HG03095 (cell line): ENCODE data around the gene FAM162A.
"Not testable (repeated sequence)": the region's sequence is repeated elsewhere in the genome, so short reads cannot be mapped to it uniquely, and the experiment has no call there.

ENCODE experiments used
- ATAC-seq: cut with Tn5 transposase; IDR thresholded peaks from one replicate; pipeline ENCODE4 v1.9.1; 2021; ENCODE audit warnings: moderate library complexity; ENCODE audit not compliant: unreplicated experiment

Gene FAM162A, protein sequence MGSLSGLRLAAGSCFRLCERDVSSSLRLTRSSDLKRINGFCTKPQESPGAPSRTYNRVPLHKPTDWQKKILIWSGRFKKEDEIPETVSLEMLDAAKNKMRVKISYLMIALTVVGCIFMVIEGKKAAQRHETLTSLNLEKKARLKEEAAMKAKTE

DNA sequence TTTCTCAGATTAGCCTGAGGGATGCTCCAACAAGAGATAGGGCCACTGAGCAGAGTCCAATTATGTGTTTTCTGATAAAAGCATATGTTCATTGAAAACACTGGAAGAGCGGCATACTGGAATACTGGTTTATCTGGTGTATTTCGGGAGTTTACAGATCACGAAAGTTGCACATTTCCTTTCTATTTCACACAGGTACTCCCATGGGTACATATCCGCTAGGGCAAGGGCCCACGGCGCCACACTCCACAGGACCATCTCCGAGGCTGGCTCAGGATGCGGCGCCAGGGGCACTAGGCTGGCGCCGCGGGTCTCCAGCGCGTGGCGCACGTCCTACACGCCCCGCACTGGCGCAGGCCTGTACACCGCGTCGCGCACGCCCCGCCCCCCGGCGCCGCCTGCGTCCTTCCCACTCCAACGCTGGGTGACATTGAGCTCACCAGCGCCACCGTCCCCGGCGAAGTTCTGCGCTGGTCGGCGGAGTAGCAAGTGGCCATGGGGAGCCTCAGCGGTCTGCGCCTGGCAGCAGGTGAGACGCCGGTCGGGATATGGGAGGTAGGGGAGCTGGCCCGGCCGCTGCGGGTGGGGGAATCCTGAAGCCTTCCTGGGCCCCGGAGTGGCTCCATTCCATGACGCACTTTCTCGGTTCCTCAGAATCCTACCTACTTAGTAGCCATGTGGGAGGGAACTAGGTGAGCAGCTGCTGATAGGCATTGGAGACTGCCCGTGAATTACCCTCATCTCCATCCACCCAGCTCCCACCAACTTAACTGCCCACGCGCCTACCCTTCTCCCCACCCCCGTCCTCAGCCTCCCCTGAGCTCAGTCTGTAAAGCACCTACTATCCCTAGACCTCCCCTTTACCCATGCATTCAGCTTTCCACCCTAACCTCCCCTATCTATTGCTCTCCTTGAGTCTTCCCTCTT is at the start of gene FAM162A:
Gene FAM162A (plus strand): TSS at position 412 of the 927 bp plus-strand sequence. CDS start 84 bp downstream, at position 496.
- peak; percentile 87 for ATAC-seq

DNA sequence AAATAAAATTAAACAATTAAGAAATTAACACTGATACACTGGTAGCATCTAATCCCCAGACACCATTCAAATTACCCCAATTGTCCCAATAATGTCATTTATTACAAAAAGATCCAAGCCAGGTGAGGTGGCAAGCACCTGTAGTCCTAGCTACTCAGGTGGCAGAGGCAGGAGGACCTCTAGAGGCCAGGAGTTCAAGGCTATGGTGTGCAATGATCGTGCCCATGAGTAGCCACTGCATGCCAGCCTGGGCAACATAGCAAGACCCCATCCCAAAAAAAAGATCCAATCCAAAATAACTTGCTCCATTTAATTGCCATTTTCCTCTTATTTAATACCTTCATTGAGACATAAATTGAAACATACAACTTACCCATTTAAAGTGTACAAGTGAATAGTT is 41.2 kb upstream of the FAM162A start:
- no peak for ATAC-seq

DNA sequence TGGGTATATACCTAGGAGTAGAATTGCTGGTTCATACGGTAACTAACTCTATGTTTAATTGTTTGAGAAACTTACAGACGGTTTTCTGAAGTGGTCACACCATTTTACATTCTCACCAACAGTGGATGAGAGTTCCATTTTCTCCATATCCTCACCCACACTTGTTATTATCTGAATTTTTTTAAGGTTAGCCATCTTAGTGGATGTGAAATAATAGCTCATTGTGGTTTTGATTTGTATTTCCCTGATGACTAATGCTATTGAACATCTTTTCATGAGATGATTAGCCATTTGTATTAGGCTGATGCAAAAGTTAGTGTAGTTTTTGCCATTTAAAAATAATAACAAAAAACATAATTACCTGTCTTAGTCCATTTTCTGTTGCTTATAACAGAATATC is 40.3 kb upstream of the FAM162A start:
- ATAC-seq, result no peak

DNA sequence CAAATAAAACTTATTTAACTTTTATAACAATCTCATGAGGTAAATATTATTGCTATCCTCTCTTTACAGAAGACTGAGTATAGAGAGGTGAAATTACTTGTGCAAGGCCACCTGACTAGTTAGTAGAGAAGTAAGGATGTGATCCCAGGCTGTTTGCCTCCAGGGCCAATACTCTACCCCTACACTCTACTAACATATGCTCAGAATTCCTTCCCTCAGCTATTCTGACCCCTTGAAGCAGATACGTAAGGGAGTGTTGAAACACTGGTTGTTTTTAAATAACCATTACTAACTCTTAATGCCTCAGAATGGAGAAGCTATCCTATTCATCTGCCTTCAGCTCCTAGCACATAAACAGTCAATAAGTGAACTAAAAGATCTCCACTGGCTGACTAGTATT is 34.8 kb upstream of the FAM162A start:
- no peak for ATAC-seq

DNA sequence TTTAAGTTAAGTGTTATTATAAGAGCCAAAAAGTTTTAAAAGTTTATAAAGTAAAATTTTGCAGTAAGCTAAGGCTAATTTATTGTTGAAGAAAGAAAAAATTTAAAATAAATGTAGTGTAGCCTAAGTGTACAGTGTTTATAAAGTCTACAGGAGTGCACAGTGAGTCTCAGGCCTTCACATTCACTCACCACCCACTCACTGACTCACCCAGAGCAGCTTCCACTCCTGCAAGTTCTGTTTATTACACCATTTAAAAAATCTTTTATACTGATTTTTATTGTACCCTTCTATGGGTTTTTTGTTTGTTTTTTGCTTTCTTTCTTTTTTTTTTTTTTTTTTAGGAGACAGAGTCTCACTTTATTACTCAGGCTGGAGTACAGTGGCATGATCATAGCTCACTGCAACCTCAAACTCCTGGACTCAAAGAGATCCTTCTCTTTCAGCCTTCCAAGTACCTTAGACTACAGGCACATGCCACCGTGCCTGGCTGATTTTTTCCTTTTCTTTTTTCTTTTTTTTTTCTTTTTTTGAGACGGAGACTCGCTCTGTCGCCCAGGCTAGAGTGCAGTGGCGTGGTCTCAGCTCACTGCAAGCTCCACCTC is 33.1 kb upstream of the FAM162A start:
- ATAC-seq, result no peak

DNA sequence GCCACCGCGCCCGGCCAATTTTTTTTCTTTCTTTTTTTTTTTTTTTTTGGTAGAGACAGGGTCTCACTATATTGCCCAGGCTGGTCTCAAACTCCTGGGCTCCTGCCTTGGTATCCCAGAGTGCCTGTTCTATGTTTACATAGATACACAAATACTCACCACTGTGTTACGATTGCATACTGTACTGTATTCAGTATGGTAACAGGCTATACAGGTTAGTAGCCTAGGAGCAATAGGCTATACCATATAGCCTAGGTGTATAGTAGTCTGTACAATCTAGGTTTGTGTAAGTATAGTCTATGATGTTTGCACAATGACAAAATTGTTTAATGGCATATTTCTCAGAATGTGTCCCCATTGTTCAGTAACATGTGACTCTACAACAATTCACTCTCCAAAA is 32.4 kb upstream of the FAM162A start:
- no peak for ATAC-seq

DNA sequence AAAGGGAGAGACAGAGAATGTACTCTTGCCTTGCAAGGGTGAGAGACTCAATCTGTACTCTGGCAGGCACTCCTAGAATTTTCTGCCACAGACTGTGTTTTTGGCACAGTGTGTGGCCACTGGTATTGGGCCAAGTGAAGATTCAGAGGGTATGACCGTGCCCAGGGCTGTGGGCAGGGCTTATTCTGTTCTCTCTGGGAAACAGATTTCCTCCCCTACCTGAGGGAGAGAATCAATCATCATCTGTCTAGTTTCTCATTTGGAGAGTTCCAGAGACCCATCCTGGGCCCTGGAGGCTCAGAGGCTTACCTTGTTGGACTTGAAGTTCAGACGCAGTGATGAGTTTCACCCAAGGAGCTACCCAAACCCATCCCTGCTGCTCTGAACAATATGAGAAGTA is 30.8 kb upstream of the FAM162A start:
- ATAC-seq, result no peak

DNA sequence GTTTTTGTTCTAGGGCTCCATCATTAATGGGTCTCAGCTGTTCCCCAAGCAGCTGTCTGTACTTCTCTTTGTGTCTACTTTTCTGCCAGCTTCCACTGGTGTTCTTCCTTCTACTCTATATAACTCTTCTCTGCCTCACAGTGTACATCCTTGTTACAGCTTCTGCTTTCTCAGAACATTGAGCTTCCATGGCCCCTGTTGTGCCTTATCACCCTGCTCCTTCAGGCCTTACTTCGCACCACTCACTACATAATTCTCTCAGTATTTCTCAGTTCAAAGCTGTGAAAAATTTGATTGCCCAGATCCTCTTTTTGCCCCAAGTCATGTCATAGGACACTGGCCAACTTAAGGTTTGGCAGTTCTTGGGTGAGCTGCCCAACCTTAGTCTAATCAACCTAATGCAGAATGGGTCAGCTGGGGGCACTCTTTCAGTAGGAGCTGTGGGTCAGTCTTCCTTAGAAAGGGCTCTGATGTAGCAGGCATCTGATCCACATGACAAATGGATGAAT is 30.0 kb upstream of the FAM162A start:
- ATAC-seq, result no peak

DNA sequence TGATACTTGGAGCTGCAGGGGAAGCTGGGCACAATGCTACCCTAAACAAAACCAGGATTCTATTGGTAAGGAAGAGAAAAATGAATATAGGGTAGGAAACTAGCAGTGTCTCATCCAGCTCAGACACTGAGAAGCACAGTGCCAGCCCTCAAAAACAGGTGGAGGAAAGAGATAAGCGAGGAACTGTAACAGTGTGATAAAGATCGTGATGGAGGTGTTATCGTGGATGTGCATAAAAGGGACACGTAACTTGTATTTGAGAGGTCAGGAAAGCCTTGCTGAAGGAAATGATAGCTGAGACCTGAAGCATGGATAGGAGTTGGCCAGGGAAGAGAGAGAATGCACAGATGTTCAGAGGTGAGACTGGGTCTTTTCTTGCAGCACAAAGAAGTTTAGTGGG is 28.4 kb upstream of the FAM162A start:
- no peak for ATAC-seq

DNA sequence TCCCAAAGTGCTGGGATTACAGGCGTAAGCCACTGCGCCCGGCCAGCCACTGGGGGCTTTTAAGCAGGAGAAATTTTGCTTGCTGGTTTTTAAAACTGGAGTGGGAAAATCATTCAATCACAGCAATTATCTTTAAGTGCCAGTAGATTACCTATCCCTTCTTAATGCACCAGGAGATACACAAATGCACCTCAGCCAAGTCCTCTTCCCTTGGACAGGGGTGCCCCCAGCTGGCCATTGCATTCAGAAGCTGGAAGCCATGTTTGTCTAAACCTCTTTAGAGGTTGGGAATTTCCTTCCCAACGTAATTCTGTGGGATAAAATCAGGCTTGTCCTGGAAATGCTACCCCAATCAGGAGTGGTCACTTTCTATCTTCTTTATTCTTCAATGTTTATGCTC is 27.6 kb upstream of the FAM162A start:
- ATAC-seq, result no peak

DNA sequence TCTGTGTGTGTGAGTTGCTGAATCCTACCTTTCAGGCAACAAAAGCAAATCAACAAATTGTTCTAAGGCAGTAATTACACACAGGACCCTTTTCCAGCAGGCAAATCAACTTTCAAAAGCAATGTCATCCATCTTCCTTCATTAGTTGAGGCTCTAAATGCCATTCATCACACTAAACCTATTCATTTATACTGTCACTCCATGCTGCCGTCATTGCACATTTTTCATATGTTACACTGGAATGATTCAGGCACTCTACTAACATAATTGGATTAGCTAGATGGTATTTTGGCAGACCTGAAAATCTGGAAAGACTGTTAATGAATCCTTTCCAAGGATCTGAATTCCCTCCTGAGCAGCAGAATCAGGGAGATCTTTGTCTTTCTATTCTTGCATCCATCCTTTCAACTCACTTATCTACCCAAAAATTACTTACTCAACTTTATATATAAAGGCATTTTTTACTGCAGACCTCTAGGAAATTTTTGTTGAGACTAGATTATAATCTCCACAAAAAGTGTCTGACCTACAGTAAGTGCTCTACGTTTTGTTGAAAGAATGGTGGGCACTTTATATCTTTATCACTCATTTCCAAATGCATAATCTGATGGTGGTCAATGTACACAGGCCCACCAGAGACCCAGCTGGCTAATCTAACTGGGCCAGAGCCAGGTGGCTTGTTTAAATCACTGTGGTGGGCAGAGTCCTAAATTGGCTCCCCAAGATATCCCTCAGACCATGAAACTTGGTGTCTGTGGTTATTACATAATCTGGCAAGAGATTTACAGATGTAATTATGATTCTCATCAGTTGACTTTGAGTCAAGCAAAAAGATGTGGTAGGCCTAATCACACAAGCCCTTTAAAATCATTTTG is 25.9 kb upstream of the FAM162A start:
- ATAC-seq, result no peak

DNA sequence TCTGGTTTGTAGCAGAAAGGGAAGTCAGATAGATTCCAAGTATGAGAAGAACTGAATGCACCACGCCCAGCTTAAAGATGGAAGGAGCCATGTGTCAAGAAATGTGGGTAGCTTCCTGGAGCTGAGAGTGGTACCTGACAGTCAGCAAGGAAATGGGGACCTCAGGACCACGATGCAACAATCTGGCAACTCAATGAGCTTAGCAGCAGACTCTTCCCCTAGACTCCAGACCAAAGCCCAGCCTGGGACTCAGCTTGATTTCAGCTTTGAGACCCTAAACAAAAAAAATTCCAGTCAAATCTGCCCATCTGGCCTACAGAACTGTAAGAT is 25.3 kb upstream of the FAM162A start:
- no peak for ATAC-seq

DNA sequence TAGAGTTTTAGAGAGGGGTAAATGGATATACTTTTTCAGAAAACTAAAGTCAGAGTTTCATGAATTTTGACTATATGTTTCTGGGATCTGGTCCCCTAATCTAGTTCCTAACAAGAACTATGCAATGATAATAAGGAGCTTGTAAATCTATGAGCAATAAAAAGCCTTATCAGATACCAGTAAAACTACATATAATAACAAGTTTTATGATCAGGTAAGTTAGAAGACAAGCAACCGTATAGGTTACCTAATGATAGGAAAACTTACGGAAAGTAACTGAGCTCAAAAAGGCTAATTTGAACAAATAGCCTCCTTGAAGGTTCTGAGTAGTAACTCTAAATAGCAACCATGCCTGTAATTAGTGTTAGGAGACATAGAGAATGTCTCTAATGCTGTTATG is 22.0 kb upstream of the FAM162A start:
- ATAC-seq, result no peak

DNA sequence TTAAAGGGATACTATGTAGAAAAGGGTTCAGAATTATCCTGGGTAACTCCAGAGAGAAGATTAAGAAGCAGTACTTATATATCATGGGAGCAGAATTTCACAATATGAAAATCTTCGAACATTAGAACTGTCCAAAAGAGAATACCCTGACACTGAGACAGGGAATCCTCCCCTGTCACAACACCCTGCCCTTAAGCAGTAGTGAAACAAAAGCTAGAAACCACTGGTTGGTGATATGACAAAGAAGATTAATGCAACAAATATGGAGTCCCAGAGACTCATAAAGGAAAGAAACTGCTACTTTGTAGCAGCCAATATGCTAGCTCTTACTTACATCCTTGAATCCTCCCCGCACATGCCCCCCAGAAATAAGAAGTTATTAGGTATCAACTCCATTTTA is 19.5 kb upstream of the FAM162A start:
- no peak for ATAC-seq

DNA sequence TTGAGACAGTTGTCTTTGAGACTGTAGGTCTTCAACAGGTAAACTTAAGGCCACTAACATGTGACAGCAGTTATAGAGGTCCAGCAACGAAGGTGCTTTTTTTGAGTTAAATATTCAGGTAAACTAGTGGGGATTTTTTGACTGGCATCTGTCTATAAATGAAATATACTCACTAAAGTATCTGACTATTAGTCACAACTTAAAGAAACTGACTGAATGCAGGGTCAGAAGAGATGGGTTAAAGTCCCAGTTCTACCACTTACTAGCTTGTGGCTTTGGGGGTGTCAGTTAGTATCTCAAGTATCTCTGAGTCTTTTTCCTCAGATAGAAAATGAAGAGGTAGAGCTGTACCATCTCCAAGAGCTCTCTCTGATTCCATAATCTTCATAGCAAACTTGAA is 18.9 kb upstream of the FAM162A start:
- no peak for ATAC-seq

DNA sequence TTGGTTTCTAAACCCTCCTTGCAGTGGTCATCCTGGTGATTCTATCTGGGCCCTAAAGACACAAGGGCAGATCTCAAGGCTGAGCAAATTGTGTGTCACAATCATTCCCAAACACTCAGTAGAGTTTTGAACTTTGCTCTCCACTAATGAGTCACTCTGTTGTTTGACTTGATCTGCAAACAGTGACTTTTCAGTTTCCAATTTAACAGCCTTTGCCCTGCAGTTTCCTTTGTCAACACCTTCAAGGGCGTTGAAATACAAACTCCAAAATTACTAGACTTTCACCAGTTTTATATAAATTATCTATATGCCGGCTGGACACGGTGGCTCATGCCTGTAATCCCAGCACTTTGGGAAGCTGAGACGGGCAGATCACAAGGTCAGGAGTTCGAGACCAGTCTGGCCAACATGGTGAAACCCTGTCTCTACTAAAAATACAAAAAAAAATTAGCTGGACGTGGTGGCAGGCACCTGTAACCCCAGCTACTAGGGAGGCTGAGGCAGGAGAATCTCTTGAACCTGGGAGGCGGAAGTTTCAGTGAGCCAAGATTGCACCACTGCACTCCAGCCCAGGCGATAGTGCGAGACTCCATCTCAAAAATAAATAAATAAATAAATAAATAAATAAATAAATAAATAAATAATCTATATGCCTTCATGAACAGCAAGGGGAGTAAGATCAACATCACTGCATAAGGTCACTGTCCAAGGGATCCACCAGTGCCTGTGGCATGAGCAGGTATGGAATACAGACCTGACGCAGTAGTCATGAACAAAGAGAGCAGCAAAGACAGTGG is 18.2 kb upstream of the FAM162A start:
- not testable (repeated sequence) for ATAC-seq

DNA sequence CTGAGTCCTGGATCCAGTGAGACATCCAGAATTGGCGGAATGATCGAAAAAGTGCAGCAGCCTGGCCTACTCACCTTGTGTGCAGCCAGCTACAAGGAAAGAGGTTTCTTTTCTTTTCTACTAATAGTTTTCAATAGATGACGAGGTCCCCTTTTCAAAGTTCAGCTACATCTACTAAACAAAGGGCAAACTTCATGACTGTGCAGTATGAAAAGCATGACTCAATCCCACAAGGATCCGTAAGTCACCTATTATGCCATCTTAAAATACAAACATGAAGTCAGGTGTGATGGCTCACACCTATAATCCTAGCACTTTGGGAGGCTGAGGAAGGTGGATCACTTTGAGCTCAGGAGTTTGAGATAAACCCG is 17.6 kb upstream of the FAM162A start:
- no peak for ATAC-seq

DNA sequence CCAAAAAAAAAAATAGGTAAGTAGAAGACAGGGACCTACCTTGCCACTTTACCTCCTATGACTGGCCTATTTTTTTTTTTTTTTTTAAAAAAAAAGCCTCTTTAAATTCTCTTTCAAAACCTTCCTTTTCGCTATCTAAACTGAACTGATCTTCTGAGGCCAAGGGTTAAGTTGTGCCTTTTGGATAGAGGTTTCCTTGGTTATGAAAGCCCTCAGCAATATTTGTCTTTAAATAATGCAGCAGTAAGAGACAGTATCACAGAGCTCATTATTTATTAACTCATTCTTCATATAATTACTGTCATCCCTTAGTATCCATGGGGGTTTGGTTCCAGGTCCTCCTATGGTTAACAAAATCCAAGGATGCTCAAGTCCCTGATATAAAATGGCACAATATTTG is 9.9 kb upstream of the FAM162A start:
- ATAC-seq, result no peak

DNA sequence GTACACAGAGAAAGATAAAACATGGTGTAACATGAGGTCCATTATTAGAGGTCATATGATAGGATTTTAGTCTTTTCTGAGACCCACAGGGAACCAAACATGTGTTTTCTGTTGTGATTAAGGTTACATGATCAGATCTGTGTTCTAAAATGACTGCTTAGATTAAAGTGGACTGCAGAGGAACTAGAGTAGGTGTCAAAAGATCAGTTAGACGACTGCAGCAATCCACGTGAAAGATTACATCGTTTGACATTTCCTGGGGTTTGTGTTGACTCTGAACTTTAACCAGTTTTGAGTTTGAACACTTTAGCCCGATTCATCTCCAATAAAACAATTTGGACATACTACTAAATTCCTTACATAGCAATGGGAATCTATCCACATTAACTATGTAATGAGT is 6.0 kb upstream of the FAM162A start:
- no peak for ATAC-seq

DNA sequence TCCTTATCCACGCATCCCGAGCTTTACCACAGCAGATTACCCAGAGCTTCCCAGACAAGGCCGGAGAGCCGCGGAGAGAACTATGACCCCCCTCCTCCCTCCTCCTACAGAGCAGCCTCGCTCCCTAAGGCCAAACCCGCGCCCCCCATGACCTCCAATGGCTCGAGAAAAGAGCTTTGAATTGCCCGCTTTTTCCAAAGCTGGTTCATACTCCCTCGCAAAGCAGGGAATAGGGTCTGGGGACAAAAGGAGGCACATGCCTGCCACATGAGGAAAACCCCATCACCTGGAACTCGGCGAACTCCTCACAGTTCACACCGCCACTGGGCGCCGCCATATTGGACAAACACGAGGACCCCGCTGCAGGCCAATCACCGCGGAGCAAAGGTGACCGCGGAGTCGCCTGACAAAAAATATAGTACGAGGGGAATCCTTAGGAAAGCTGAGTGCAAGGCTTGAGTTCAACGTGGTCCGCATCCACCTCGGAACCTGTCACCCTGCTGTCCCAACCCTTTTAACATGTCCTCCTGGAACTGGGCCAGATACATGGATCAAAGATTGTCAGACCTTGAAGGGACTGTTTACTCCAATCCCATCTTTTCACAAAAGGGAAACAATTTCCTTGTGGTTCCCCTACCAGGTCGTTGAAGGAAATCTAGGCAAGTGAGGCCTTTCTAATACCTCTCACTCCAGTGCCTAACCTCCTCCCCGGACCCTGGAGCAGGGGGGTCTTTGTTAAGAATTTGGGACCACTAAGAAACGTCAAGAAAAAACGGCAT is 905 bp upstream of the FAM162A start, which contains the start of gene MIX23:
Gene MIX23 (minus strand): TSS at position 344 of the 779 bp plus-strand sequence. CDS start 7 bp downstream, at position 337.
- peak; percentile 44 for ATAC-seq
